GM19239 (cell line): Measurements from ENCODE around the gene CD300LG.
"Not testable (repeated sequence)": the region's sequence is repeated elsewhere in the genome, so short reads cannot be mapped to it uniquely, and the experiment has no call there.

Source experiments
- DNase-seq: peaks from one replicate; pipeline ENCODE4 v3.0.0; 2011; ENCODE audit warnings: low spot score; ENCODE audit not compliant: insufficient read length
- FAIRE-seq: peaks from 2 replicates; lab custom pipeline; 2011; peaks lifted over from hg19 to GRCh38; lab: Jason Lieb, UNC

CD300LG gene

GRCh38 chr17:43877031-43877430, 30.1 kb downstream of the CD300LG start:
- DNase-seq = no peak
- FAIRE-seq = no peak

- FAIRE-seq (no peak), DNase-seq (no peak)
These were observed 30.6 kb downstream of the CD300LG start for GRCh38 chr17:43877451-43878155.

- DNase-seq (peak; percentile 77), FAIRE-seq (peak; percentile 84)
These were observed 31.5 kb downstream of the CD300LG start for GRCh38 chr17:43878260-43879175.

GRCh38 chr17:43879723-43880419, 32.9 kb downstream of the CD300LG start:
- FAIRE-seq (no peak), DNase-seq (no peak)

GRCh38 chr17:43880420-43880991, 33.5 kb downstream of the CD300LG start:
- FAIRE-seq (no peak), DNase-seq (peak; percentile 50)

- FAIRE-seq (no peak), DNase-seq (no peak)
These were observed 34.2 kb downstream of the CD300LG start for GRCh38 chr17:43881181-43881580.

- FAIRE-seq = no peak
- DNase-seq = no peak
These were observed 35.0 kb downstream of the CD300LG start for GRCh38 chr17:43881758-43882505.

GRCh38 chr17:43882761-43883415, 35.9 kb downstream of the CD300LG start:
- FAIRE-seq (no peak), DNase-seq (no peak)

GRCh38 chr17:43888548-43888947, 41.6 kb downstream of the CD300LG start:
- no peak for FAIRE-seq

GRCh38 chr17:43890240-43890639, 43.3 kb downstream of the CD300LG start:
- FAIRE-seq (no peak), DNase-seq (no peak)

More at GRCh38 chr17:43888548-43888947, 41.6 kb downstream of the CD300LG start:
- no peak for DNase-seq

GRCh38 chr17:43891851-43892646, 45.1 kb downstream of the CD300LG start:
- FAIRE-seq (no peak), DNase-seq (no peak)

- DNase-seq (no peak), FAIRE-seq (no peak)
These were observed 45.6 kb downstream of the CD300LG start for GRCh38 chr17:43892647-43892952.

GRCh38 chr17:43894494-43894893, 47.5 kb downstream of the CD300LG start:
- FAIRE-seq, DNase-seq: not testable (repeated sequence)

GRCh38 chr17:43897831-43898230, 50.9 kb downstream of the CD300LG start:
- no peak for DNase-seq
- no peak for FAIRE-seq

- DNase-seq (no peak), FAIRE-seq (no peak)
These were observed 51.5 kb downstream of the CD300LG start for GRCh38 chr17:43898446-43898845.

GRCh38 chr17:43900183-43900857, 53.3 kb downstream of the CD300LG start:
- peak; percentile 91 for DNase-seq
- FAIRE-seq = peak; percentile 91

GRCh38 chr17:43900858-43901754, 54.1 kb downstream of the CD300LG start:
- DNase-seq = no peak
- no peak for FAIRE-seq
